ENCODE data around the gene MIDN.

Gene MIDN

DNA sequence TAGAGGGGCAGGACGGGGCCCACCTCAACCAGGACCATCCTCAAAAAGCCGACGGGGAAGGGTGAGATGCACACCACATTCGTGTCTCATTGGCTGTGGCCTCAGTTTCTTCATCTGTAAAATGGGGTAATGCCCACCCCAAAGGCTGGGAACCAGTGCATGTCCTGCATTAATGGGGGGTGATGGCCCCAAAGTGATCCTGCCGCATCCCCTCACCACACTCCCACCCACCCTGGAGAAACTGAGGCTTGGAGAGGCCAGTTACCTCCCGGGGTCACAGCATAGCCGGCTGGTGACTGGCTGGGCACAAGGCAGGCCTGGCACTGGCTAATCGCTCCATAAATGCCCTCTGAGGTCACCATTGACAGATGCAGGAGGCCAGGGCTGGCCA lies 640 bp upstream of the MIDN start:
- DNase-seq, result no peak

DNA sequence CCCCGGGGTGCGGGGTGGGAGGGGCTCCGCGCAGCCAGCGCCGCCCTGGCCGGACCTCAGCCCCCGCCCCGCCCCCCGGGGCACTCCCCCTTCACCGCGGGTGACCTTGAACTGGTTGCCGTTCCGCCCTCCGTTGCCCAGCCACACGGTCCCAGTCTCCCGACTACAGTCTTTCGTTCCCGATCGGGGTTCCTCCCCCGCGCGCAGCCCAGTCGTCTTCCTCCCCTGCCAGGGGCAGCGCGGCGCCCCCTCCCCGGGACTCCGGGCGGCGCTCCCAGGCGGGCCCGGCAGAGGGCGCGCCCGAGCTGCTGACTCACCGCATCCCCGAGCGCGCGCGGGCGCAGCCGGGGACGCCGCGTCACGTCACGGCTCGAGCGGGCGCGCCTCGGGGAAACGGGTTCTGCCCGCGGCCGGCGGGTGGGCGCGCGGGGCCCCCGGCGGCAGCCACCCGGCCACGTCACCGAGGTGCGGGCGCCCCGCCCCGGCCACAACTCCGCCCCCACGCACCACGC lies 459 bp downstream of the MIDN start:
- DNase-seq, result peak; percentile 90

DNA sequence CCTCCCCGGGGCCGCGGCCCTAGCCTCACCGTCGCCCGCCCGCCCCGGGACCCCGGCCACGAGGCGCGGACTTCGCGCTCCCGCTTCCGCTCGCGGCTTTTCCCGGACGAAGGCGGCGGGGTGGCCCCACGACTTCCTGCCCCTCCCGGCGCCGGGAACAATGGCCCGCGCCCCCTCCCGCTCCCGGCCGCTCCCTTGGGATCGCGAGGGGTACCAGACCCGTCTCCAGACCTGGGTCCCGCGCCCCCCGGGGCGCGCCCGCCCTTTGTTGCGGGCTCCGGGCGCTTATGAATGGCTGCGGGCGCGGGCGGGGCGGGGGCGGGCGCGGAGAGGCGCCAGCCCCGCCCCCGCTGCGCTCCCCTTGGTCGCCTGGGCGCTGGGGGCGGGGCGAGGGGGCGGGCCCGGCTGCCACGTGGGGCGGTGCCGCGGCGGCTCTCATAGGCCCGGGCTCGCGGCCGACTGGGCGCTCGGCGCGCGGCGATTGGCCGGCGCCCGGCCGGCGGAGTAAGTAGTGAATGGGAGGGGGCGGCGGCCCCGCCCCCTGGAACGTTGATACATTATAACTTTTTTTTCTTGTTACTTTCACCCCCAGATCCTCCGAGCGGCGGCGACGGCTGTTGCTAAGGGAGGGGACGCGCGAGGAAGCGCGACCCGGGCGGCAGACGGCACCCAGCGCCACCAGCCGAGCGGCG lies 1.1 kb downstream of the MIDN start:
- peak; percentile 95 for DNase-seq

DNA sequence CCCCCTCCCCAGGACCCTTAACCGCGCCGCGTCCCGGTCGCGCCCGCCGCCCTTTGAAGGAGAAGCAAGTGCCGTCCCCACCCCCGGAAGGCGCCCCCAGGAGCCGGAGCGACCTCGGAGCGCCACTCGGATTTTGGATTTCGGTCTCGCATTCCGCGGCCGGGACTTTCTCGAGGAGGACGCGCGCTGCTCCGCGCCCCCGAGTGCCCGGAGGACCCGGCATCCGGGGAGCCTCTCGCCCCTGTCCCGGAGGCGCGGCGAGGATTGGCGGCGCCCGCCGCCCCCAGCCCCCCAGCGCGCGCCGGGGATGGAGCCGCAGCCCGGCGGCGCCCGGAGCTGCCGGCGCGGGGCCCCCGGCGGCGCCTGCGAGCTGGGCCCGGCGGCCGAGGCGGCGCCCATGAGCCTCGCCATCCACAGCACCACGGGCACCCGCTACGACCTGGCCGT lies 1.6 kb downstream of the MIDN start:
- no peak for DNase-seq

DNA sequence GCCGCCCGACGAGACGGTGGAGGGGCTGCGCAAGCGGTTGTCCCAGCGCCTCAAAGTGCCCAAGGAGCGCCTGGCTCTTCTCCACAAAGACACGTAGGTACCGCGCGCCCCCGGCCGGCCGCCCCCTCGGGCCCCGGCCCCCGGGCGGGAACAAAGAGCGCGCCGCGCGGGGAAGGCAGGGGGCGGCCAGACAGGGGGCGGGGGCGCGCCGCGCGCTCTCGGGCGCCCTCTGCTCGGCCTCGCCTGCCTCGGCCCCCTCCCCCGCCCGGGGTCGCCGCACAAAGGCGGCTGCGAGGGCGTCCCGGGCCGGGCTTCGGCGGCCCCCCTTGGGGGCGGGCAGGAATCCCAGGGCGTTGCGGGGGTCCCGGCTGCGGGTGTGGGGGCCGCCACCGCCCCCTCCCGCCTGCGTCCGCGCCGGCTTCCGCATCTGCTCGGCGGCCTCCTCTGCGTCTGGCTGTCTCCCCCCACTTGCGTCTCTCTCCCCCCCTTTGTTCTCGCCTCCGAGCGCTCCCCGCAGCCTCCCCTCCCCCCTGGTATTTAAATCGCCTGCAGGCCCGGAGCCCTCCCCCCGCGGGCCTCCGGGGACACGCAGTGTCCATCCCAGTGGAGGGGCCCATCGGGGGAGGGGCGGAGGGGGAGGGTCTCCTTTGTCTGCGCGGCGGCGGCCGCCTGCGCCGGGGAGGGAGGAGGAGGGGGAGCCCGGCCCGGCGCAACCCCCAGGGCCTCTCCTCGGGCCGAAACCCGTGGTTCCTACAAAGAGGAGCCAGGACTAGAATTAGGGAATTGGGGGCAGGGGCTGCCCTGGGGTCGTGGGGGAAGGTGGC lies 2.3 kb downstream of the MIDN start:
- DNase-seq, result peak; percentile 69

DNA sequence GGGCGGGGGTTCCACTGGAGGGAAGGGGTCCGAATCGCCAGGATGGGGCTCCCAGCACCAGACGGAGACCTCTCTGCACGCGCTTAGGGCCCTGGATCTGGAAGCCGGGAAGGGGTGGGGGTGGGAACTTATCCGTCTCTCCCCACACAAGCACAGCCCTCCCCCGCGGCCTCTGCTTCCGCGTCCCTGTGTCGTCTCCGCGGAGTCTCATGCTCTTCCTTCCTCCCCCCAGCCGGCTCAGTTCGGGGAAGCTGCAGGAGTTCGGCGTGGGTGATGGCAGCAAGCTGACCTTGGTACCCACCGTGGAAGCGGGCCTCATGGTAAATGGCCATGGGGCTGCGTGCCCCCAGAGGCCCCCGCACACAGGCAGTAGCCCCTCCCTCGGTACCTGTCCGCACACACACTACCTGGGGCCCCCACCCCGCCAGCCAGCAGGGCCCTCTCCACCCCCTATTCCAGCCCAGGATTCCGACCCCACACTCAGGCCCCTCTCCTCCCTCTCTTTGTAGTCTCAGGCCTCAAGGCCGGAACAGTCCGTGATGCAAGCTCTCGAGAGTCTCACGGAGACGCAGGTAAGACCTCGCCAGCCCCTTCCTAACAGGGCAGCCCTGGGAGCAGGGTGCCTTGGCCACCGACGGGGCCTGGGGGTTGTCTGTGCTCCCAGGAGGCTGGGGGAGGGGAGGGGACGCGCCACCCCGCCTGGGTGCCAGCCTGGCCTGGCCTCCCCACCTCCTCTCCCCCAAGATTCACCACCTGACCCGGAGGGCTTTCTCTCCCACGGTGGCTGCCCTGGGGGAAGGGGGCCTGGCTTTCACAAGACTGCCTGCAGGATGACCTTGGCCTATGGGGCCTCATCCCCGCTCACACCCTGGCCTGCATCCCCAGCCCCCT lies 3.2 kb downstream of the MIDN start:
- peak; percentile 66 for DNase-seq

DNA sequence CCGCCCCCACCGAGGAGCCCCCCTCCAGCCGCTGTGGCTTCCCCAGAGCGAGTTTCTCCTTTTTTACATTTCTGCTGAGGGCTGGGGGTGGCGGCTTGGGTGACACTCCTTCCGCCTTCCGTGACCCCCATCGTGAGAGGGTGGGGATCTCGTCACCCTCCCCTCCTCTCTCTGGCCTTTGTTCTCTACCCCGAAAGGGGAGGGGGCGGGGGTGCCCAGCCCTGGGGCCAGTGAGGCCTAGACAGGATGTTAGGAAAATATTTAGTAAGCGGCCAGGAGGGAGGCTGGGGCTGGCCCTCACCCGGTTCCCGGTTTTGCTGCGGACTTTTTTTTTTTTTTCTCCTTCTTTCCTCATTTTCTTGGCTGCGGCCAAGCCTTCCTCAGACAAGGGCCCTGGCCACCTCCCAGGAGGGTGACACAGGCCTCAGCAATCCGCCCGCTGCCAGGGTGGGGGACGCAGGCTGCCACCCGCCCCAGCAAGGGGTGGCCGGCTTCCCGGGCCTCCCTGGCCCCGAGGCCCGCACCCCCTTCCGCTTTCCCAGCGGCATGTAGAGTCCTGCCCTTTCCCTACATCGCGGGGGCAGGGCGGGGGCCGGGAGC lies 3.9 kb downstream of the MIDN start:
- peak; percentile 82 for DNase-seq

DNA sequence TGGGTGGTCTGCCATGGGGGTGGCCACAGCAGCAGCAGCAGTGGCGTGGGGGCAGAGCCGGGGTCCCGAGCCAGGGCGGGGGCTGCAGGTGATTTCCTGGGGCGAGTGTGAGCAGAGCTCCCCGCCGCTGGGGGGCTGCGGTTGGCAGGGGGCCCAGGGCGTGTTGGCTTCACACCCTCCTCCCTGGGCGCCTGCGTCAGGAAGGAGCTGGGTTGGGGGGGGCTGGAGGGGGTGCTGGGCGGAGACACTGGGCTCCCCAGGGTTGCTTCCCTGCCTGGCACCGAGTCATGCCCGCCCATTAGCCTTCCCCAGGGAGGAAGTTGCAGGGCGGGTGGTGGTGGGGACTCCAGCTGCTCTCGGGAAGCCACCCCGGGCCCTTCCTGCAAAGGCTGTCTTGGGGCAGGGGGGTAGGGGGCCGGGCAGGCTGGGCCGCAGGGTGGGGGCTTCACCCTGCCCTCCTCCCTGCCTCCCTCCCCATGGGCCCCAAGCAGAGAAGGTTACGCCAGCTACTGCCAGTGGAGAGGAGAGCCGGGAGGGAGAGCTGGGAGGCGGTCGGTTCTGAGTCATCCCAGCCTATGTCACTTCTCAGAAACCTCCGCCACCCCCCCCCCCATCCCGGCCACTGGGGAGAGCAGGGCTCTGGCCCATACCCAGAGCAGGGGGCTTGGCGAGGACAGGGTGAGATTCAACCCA lies 4.6 kb downstream of the MIDN start:
- peak; percentile 84 for DNase-seq

DNA sequence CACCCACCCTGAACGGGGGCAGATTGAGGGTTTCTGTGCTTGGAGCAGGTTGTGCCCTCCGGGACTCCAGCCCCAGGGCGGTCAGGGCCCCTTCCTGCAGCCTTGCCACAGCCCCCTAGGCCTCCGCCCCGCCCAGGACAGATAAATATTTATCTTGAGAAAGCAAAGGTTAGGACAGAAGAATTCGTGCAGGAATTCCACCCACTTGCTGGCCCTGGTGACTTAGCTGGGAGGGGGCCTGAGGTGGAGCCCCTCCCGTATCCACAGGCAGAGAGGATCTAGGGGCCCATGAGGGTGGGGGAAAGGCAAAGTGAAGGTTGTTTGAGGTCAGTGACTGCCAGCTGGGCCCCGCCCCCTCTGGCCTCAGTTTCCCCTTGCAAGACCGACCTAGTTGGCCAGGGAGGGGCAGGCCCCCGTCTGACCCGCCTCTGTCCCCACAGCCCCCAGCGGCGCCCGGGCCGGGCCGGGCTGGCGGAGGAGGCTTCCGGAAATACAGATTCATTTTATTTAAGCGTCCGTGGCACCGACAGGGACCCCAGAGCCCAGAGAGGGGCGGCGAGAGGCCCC lies 5.2 kb downstream of the MIDN start:
- DNase-seq, result no peak

DNA sequence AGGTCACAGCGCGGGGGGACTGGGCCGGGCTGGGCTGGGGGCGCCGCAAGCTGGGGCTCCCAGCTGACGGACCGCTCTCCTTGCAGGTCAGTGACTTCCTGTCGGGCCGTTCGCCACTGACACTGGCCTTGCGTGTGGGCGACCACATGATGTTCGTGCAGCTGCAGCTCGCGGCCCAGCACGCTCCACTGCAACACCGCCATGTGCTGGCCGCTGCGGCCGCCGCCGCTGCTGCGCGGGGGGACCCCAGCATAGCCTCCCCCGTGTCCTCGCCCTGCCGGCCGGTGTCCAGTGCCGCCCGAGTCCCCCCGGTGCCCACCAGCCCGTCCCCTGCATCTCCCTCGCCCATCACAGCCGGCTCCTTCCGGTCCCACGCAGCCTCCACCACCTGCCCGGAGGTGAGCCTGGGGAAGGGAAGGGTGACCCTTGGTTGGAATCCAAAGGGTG lies 5.7 kb downstream of the MIDN start:
- DNase-seq, result no peak

DNA sequence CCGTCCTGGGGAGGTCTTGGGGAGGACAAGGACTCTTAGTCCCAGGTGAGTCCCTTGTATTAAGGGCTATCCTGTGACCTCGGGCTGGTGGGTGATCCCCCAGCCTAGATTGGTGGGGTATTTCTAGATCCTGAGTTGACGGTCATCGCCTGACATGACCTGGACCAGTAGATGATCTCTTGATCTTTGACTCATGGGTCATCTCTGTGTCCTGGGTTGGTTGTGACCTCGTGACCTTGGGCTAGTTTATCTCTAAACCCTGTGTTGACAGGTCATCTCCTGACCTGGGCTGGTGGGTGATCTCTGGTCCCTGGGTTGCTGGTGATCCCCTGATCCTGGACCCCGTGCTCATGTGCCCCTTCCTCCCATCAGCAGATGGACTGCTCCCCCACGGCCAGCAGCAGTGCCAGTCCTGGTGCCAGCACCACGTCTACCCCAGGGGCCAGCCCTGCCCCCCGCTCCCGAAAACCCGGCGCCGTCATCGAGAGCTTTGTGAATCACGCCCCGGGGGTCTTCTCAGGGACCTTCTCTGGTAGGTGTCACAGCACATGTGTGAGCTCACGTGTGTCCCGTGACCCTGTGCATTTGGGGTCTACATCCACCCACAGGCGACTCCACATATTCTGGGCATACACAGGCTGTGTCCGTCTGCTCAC lies 6.3 kb downstream of the MIDN start:
- DNase-seq, result no peak

DNA sequence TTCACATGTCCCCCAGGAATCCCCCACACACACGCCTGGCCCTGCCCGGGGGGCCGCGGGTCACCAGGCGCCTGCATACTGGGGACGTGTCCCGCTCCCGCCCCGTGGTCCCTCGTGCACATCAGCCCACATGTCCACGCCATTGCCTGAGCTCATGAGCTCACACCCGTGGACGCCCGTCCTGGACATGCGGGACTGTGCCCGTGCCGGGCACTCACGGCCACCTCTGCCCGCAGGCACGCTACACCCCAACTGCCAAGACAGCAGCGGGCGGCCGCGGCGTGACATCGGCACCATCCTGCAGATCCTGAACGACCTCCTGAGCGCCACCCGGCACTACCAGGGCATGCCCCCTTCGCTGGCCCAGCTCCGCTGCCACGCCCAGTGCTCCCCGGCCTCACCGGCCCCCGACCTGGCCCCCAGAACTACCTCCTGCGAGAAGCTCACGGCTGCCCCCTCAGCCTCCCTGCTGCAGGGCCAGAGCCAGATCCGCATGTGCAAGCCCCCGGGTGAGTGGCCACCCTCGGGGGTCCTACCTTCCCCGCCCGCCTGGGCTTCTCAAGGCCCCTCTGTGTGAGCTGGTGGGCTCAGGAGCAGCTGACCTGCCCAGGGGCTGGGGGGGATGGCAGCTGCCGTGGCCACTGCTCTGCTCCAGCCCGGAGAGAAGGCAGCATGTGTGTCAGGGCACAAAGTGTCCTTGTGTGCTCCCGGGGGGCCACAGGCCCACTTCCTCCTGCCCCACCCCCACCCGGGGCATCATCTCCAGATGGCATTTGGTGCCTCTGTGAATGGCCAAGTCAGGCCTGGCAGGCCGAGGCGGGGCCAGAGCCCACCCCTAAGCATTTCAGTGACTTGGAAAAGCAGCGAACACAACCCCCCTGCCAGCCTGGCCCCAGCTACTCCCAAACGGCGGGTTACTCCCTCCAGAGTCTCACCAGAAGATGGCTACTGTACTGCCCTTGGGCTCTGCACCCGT lies 7.1 kb downstream of the MIDN start:
- DNase-seq, result no peak

DNA sequence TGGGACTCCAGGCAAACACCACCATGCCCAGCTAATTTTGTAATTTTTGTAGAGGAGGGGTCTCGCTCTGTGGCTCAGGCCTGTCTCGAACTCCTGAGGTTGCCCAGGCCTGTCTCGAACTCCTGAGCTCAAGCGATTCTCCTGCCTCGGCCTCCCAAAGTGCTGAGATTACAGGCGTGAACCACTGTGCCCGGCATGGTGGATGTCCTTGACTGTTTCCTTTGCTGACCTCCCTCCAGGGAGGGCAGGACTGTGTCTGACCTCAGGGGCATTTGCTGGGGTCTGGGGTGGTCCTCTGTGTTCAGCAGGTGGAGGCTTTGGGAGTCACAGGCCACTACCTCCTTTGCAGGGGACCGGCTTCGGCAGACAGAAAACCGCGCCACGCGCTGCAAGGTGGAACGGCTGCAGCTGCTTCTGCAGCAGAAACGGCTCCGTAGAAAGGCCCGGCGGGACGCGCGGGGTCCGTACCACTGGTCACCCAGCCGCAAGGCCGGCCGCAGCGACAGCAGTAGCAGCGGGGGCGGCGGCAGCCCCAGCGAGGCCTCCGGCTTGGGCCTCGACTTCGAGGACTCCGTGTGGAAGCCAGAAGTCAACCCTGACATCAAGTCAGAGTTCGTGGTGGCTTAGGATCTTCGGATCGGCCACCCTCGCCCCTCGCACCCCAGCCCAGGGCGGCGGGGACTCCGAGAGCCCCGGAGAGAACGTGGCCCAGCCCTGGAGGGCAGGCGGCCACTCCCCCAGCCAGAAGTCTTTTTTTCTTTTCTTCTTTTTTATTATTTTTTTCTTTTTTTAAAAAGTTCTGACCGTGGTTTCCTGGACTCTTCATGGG lies 8.5 kb downstream of the MIDN start:
- DNase-seq, result no peak

DNA sequence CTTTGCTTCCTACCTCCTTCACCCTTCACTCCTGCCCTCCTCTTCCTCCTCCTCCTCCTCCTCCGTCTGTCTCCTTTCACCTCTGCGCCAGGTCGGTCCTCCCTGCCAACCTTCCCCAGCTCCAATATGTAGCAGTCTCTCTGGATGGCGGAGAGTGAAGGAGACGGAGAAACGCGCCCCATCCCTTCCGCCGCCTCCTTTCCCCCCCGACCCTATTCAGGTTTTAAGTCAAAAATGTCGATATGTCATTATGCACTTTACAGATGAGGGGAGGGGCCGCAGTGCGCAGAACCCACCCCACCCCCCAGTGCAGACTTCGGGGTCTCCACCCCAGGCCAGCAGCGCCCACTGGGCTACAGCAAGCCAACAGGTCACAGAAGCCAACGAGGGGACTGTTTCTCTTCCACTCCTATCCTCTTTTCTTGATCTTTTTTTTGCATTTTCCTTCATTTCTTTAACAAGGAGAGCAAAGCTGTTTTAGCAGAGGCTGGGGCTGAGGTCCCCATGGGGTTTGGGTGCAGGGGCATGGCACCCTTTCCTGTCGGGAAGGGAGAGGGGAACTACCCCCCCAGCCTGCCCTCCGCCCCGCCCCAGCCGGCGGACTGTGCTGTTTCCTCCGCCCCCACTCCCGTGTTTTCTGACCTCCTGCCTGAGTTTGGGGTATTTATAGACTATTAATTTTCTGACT lies 9.2 kb downstream of the MIDN start:
- no peak for DNase-seq

DNA sequence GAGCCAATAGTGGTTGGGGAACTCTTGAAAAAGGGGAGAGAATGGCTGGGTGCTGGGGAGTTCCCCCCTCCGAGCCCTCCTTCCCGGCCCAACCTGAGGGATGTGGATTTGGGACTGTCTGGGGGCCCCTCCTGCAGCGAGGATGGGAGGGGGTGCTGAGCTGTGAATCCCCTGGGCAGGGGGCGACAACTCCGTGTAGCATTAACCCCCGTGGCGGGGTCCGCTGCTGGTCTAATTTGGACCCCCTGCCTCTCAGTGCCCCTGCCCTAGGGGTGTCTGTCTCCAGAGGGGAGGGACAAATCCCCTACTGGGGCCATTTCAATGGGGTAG lies 9.7 kb downstream of the MIDN start:
- no peak for DNase-seq

DNA sequence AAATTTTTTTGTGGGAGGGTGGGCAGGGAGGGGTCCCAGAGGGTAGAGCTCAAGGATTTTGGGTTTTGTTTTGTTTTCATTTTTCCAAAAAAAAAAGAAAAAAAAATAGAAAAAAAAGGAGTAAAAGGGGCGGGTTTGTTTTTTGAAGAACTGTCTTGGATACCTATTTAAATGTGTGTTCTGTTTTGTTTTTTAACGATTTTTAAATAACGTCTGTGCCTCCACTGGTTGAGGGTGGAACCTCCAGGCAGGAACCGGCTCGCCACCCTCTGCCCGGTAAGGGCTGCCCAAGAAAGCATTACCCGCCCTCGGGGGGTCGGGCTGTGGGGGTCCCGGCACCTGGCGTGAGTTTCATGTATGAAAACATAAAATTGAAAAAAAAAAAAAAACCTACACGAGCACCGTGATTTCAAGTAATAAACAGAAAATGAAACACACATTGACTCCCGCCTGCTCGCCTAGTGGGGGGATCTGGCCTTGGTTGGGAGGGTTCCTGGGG lies 10.4 kb downstream of the MIDN start:
- DNase-seq, result no peak

DNA sequence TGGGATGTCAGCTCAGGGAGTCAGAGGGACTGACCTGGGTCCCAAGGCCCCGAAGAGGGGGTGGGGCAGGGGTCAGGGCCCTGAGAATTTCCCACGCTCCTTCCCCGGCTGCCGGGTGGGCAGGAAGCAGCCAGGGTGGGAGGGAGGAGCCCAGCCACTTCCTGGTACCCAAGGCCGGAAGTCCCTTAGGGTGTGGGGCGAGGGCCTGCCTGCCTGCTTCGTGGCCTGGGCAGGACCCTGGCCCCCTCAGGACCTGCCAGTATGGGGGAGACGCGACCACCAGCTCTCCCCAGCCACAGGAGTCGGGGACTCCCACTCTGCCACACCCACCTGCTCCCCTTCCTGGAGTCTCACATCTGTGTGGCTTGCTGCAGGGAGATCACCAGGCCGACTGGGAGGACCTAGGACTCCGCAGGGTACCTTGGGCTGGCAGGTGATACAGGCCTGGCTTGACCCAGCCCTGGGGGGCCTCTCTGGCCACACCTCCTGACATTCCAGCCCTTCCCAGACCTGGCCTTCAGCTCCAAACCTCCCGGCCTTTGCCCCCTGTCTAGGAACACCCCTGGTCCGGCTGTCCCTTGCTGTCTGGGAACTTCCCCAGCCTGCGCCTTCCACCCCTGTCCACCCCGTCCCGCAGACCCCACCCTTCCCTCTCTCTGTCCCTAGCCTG lies 11.0 kb downstream of the MIDN start:
- peak; percentile 83 for DNase-seq

All from CD4-positive, alpha-beta T cell treated with Interleukin-12 subunit alpha and Interleukin-12 subunit beta, for 1 hour (primary cell).